Calu3 (cell line): Measurements from ENCODE around the gene SLC12A7. TPM values are rescaled to one million over a fixed set of nuclear protein-coding genes. Genes with fewer than 3 reads are reported as not detected.
"Not testable (repeated sequence)": the region's sequence is repeated elsewhere in the genome, so short reads cannot be mapped to it uniquely, and the experiment has no call there.

Experiments used
- BruUV-seq: library from RNA; stranded (reverse); fragments of 400-500 nt; replicated peaks from 2 replicates; lab custom pipeline; 2021; lab: Mats Ljungman, UMichigan
- CTCF ChIA-PET: fragments of 300-600 bp; sonication (Branson Sonifier 250); formaldehyde crosslinking; loops from one replicate; lab custom pipeline; 2022; ENCODE audit warnings: antibody characterized with exemption; lab: Charles Lee
- DNase-seq: peaks from one replicate; pipeline ENCODE4 v3.0.0; 2022
- H3K27ac Mint-ChIP-seq: one replicate; pipeline ENCODE4 v1.8.0; 2022; ENCODE audit warnings: mixed read lengths; ENCODE audit not compliant: unreplicated experiment
- H3K27me3 Mint-ChIP-seq: one replicate; pipeline ENCODE4 v1.8.0; 2022; ENCODE audit warnings: mixed read lengths; ENCODE audit not compliant: unreplicated experiment
- H3K36me3 Mint-ChIP-seq: one replicate; pipeline ENCODE4 v1.8.0; 2022; ENCODE audit warnings: mild to moderate bottlenecking, moderate library complexity, mixed read lengths; ENCODE audit not compliant: insufficient read depth, unreplicated experiment
- H3K4me1 Mint-ChIP-seq: one replicate; pipeline ENCODE4 v1.8.0; 2022; ENCODE audit warnings: mild to moderate bottlenecking, low read depth, mixed read lengths; ENCODE audit not compliant: unreplicated experiment
- H3K4me3 Mint-ChIP-seq: one replicate; pipeline ENCODE4 v1.8.0; 2022; ENCODE audit warnings: mild to moderate bottlenecking, low read depth, moderate library complexity, mixed read lengths; ENCODE audit not compliant: unreplicated experiment
- H3K9me3 Mint-ChIP-seq: one replicate; pipeline ENCODE4 v1.8.0; 2022; ENCODE audit warnings: low read depth, mixed read lengths; ENCODE audit not compliant: unreplicated experiment
- intact Hi-C: fragments of 100-400 bp; cut with micrococcal nuclease; formaldehyde crosslinking; loops from one replicate; pipeline ENCODE4 v1.10.0; 2022; ENCODE audit not compliant: unreplicated experiment
- total RNA-seq: library from RNA; stranded (reverse); gene quantifications from 2 replicates; pipeline ENCODE4 v1.2.3, GENCODE V29; 2022
- TF ChIP-seq, protein P1 (sequence below): fragments of 200-600 bp; IDR thresholded peaks from one replicate; pipeline ENCODE4 v1.8.0; 2022; ENCODE audit warnings: antibody characterized with exemption; ENCODE audit not compliant: unreplicated experiment

The SLC12A7 gene
- total RNA-seq, 1 experiment from 2014 or later, result 82.3 TPM

GRCh38 chr5:1127959-1128785 is 16.3 kb upstream of the SLC12A7 start:
- no TSS peak for BruUV-seq
- CTCF ChIA-PET, result no interaction called here
- H3K36me3 Mint-ChIP-seq, result peaks cover 41% of the 10 kb centered on the region
- no peaks in the 10 kb centered on the region for H3K9me3 Mint-ChIP-seq
- TF ChIP-seq, protein P1, sequence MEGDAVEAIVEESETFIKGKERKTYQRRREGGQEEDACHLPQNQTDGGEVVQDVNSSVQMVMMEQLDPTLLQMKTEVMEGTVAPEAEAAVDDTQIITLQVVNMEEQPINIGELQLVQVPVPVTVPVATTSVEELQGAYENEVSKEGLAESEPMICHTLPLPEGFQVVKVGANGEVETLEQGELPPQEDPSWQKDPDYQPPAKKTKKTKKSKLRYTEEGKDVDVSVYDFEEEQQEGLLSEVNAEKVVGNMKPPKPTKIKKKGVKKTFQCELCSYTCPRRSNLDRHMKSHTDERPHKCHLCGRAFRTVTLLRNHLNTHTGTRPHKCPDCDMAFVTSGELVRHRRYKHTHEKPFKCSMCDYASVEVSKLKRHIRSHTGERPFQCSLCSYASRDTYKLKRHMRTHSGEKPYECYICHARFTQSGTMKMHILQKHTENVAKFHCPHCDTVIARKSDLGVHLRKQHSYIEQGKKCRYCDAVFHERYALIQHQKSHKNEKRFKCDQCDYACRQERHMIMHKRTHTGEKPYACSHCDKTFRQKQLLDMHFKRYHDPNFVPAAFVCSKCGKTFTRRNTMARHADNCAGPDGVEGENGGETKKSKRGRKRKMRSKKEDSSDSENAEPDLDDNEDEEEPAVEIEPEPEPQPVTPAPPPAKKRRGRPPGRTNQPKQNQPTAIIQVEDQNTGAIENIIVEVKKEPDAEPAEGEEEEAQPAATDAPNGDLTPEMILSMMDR, result no peak
- peaks cover 30% of the 10 kb centered on the region for H3K4me1 Mint-ChIP-seq
- no peak for DNase-seq
- no peak overlapping the region for H3K27ac Mint-ChIP-seq
- no peaks in the 10 kb centered on the region for H3K27me3 Mint-ChIP-seq
- intact Hi-C loops, result loop anchor here (5.0 kb wide), 1 partner anchor 34 kb away; no protein-coding TSS in a partner anchor
- H3K4me3 Mint-ChIP-seq, result peak overlapping the region; percentile 74

DNA sequence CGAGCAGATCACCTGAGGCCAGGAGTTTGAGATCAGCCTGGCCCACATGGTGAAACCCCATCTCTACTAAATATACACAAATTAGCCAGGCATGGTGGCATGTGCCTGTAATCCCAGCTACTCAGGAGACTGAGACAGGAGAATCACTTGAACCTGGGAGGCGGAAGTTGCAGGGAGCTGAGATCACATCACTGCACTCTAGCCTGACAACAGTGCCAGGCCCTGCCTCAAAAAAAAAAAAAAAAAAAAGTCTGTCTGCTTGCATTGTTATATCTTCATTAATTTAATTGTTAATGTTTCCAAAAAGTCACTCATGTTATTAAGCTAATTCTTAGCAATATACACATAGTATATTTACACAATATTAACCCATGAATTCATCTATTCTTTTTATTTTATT is 13.8 kb upstream of the SLC12A7 start:
- H3K27me3 Mint-ChIP-seq, H3K27ac Mint-ChIP-seq, H3K9me3 Mint-ChIP-seq, BruUV-seq, H3K4me3 Mint-ChIP-seq, DNase-seq: not testable (repeated sequence)
- H3K4me1 Mint-ChIP-seq, result peaks cover 30% of the 10 kb centered on the region
- H3K36me3 Mint-ChIP-seq, result peaks cover 38% of the 10 kb centered on the region
- CTCF ChIA-PET, result interaction anchor here (0.6 kb wide), 1 partner anchor 9 kb away, joined by 3 read pairs; no protein-coding TSS in a partner anchor
- intact Hi-C loops, result loop anchor here (5.0 kb wide), 1 partner anchor 37 kb away; no protein-coding TSS in a partner anchor

DNA sequence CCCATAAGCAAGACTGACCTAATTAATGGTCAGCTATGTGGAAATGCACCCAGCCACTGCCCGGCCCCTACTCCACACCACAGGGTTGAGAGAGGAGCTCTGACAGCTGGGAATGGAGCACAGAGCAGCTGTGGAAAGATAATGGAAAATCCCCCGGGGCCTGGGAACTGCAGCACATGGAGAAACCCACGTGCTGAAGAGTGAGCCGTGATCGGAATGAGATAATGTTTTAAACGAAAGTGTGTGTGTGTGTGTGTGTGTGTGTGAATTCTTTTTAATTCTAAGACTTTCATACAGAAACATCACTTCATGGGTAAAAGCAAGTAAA is 13.1 kb upstream of the SLC12A7 start:
- CTCF ChIA-PET, result no interaction called here
- intact Hi-C loops, result loop anchor here (5.0 kb wide), 1 partner anchor 37 kb away; no protein-coding TSS in a partner anchor

DNA sequence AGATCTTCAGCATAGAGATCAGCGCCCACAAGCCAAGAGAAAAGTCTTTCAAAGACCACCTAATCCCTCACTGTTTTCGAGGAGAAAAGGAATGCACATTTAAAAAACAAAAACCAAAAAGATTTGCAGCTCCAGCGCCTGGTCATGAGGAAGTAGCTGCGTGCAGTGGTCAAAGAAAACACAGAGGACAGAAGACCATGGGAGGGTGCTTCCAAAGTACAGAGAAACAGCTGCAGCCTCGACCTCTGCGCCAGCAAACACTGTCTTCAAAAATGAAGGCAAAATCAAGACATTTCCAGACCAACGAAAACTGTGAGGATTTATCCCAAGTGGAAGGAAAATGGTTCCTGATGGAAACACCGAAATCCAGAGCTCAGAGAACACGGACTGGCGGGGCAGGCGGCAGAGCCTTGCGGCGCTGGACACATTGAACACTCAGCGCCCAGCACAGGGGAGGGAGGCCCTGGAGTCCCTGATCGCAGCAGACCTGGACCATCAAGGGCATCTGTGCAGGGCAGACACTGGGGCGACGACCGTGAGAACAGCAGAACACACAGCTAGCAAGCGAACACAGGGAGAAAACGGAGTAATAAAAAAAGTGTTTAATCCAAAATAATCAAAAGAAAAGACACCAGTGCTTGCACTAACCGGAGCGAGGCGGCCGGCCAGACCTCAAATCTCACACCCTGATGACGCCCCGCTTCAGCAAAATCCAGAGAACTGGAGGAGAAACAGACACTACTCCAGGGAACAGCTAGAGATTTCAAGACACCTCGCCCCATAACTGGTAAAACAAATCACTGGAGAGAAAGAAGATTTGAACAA is 12.6 kb upstream of the SLC12A7 start:
- TF ChIP-seq, protein P1, result no peak
- Mint-ChIP-seq H3K27ac (no peak overlapping the region), H3K4me1 (peaks cover 28% of the 10 kb centered on the region), H3K4me3 (no peak overlapping the region), H3K9me3 (no peaks in the 10 kb centered on the region), H3K36me3 (peaks cover 26% of the 10 kb centered on the region), H3K27me3 (no peaks in the 10 kb centered on the region)
- no TSS peak for BruUV-seq
- CTCF ChIA-PET, result no interaction called here
- no peak for DNase-seq
- intact Hi-C loops, result loop anchor here (5.0 kb wide), 1 partner anchor 38 kb away; no protein-coding TSS in a partner anchor

More for the DNA sequence above, 13.1 kb upstream of the SLC12A7 start:
- TF ChIP-seq, protein P1, result no peak
- H3K36me3 Mint-ChIP-seq, result peaks cover 32% of the 10 kb centered on the region
- DNase-seq, result no peak
- peaks cover 30% of the 10 kb centered on the region for H3K4me1 Mint-ChIP-seq
- no TSS peak for BruUV-seq
- no peaks in the 10 kb centered on the region for H3K9me3 Mint-ChIP-seq
- H3K27ac Mint-ChIP-seq, result no peak overlapping the region
- no peaks in the 10 kb centered on the region for H3K27me3 Mint-ChIP-seq
- H3K4me3 Mint-ChIP-seq, result no peak overlapping the region
